Colonic mucosa (tissue), 4 donors: Measurements from ENCODE around the gene ACACB. TPM values are rescaled to one million over a fixed set of nuclear protein-coding genes. Genes with fewer than 3 reads are reported as not detected.
A peak's percentile ranks its signal among the peaks of the same experiment; 100 is the strongest.

Experiments
- DNase-seq: peaks from one replicate; pipeline ENCODE4 v3.0.0-alpha.2; 2020
- H3K27ac ChIP-seq: fragments of 200-600 bp; one replicate; pipeline ENCODE4 v1.8.0; 2021
- H3K27me3 ChIP-seq: fragments of 200-600 bp; one replicate; pipeline ENCODE4 v1.8.0; 2021
- H3K36me3 ChIP-seq: fragments of 200-600 bp; one replicate; pipeline ENCODE4 v1.8.0; 2021
- H3K4me1 ChIP-seq: fragments of 200-600 bp; one replicate; pipeline ENCODE4 v1.8.0; 2021; ENCODE audit warnings: mild to moderate bottlenecking
- H3K4me3 ChIP-seq: fragments of 200-600 bp; one replicate; pipeline ENCODE4 v1.8.0; 2021
- H3K9ac ChIP-seq, 2 donors: one replicate each; pipeline ENCODE4 v1.7.0; 2013; ENCODE audit warnings: control low read depth in 2 of 2, low read depth in 2 of 2, low read length in 2 of 2
- H3K9me3 ChIP-seq: fragments of 200-600 bp; one replicate; pipeline ENCODE4 v1.8.0; 2021
- intact Hi-C: fragments of 100-400 bp; cut with DNase I; formaldehyde crosslinking; loops from one replicate; pipeline ENCODE4 v1.14.1; 2022
- total RNA-seq, 2 donors: library from RNA; stranded (reverse); fragmentation: NEBNext Ultra II Directional in 1 of 2; extraction: Animal tissue kit (Norgen Biotek cat#: 25700) in 1 of 2; gene quantifications; one replicate each; pipeline ENCODE4 v1.2.1, GENCODE V29; 2021
- TF ChIP-seq, protein P1 (sequence below): fragments of 200-600 bp; IDR thresholded peaks from one replicate; pipeline ENCODE4 v1.8.0; 2022; ENCODE audit warnings: antibody characterized with exemption, mild to moderate bottlenecking
- donor health status: healthy.
- donor health status: DM: no; HTN: no; CAD: no.
- donor health status: DM: no; HTN: no; CAD: no.

Gene ACACB
- total RNA-seq, 2 donors from 2014 or later = 21.3 to 32.8 TPM

DNA sequence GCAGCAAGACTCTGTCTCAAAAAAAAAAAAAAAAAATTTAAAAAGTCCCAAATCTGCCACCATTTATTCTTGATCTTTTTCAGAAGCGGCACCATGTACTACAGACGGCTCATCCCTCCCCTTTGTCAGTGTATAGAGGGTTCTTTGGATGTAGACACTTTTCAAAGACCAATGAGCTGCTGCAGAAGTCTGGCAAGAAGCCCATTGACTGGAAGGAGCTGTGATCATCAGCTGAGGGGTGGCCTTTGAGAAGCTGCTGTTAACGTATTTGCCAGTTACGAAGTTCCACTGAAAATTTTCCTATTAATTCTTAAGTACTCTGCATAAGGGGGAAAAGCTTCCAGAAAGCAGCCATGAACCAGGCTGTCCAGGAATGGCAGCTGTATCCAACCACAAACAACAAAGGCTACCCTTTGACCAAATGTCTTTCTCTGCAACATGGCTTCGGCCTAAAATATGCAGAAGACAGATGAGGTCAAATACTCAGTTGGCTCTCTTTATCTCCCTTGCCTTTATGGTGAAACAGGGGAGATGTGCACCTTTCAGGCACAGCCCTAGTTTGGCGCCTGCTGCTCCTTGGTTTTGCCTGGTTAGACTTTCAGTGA is 6.5 kb upstream of the ACACB start:
- intact Hi-C loops = loop anchor here (10.0 kb wide), 1 partner anchor 155 kb away; no protein-coding TSS in a partner anchor
- no peaks in the 10 kb centered on the region for H3K4me1 ChIP-seq
- no peaks in the 10 kb centered on the region for H3K27me3 ChIP-seq
- TF ChIP-seq, protein P1, sequence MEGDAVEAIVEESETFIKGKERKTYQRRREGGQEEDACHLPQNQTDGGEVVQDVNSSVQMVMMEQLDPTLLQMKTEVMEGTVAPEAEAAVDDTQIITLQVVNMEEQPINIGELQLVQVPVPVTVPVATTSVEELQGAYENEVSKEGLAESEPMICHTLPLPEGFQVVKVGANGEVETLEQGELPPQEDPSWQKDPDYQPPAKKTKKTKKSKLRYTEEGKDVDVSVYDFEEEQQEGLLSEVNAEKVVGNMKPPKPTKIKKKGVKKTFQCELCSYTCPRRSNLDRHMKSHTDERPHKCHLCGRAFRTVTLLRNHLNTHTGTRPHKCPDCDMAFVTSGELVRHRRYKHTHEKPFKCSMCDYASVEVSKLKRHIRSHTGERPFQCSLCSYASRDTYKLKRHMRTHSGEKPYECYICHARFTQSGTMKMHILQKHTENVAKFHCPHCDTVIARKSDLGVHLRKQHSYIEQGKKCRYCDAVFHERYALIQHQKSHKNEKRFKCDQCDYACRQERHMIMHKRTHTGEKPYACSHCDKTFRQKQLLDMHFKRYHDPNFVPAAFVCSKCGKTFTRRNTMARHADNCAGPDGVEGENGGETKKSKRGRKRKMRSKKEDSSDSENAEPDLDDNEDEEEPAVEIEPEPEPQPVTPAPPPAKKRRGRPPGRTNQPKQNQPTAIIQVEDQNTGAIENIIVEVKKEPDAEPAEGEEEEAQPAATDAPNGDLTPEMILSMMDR = no peak
- H3K4me3 ChIP-seq = no peak overlapping the region
- peak overlapping the region; percentile 1 to 51 for H3K9ac ChIP-seq
- no peaks in the 10 kb centered on the region for H3K9me3 ChIP-seq
- peak overlapping the region; percentile 90 for H3K27ac ChIP-seq
- no peaks in the 10 kb centered on the region for H3K36me3 ChIP-seq
- DNase-seq = no peak

DNA sequence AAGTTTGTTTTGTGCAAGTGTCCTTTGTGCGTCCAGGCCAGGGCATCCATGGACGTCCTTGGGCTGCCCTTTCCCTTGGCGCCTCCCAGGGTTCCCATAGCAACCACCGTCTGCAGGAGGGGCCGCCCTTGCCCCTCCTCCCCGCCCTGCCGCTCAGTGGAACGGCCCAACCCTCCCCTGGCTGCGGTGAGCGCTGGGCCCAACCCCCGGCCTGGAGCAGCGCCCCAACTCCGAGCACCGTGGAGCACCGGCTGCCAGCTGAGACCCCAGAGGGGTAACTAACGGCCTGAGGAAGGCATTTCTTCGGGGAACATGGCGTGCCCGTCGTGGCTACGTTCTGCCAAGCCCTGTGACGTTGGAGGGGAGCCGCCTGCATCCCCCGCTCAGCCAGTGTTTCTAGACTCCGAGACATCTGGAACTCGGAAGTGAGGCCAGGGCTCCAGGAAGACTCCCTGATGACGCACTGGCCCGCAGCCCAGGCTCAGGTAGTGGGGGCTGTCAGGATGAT is 5.3 kb upstream of the ACACB start:
- H3K27ac ChIP-seq = peak overlapping the region; percentile 90
- peak; percentile 96 for DNase-seq
- peak overlapping the region; percentile 53 for H3K4me3 ChIP-seq
- H3K9ac ChIP-seq = peak overlapping the region; percentile 70 to 82
- no peaks in the 10 kb centered on the region for H3K27me3 ChIP-seq
- H3K9me3 ChIP-seq = no peaks in the 10 kb centered on the region
- H3K4me1 ChIP-seq = peaks cover 7% of the 10 kb centered on the region
- TF ChIP-seq, protein P1 = no peak
- no peaks in the 10 kb centered on the region for H3K36me3 ChIP-seq
- intact Hi-C loops = loop anchor here (10.0 kb wide), 1 partner anchor 154 kb away; no protein-coding TSS in a partner anchor

DNA sequence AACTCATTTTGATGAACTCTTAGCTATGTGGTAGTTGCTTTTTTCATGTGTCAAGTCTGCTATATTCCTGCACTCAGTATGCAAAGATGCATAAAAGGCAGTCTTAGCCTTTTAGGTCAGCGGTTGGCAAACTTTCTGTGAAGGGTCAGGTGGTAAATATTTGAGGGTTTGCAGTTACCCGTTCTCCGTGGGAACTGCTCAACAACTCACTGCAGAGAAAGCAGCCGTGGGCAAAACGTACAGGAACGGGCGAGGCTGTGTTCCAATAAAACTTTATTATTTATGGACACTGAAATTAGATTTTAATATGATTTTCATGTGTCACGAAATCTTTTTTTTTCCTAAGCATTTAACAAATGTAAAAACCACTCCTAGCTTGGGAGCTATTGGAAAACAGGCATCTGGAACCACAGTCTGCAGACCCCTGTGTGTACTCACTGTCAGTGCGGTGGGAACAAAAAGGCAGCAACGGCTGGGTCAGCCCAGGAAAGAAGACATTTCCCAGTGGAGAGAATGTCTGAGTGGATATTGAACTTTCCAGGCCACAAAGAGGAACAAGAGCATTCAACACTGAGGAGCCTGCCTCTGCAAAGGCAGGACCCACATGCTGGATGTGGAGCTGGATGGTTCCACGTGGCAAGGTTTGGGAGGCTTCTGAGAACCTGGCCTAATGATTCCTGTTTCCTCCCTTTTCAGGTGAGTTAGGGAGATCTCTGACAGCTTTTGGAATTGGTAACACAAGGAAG is 3.5 kb upstream of the ACACB start:
- no peaks in the 10 kb centered on the region for H3K36me3 ChIP-seq
- no peaks in the 10 kb centered on the region for H3K9me3 ChIP-seq
- H3K4me1 ChIP-seq = peaks cover 9% of the 10 kb centered on the region
- no peaks in the 10 kb centered on the region for H3K27me3 ChIP-seq
- H3K9ac ChIP-seq = no peak overlapping the region
- TF ChIP-seq, protein P1 = no peak
- intact Hi-C loops = loop anchor here (10.0 kb wide), 1 partner anchor 152 kb away; no protein-coding TSS in a partner anchor
- H3K4me3 ChIP-seq = no peak overlapping the region
- H3K27ac ChIP-seq = no peak overlapping the region
- DNase-seq = no peak

DNA sequence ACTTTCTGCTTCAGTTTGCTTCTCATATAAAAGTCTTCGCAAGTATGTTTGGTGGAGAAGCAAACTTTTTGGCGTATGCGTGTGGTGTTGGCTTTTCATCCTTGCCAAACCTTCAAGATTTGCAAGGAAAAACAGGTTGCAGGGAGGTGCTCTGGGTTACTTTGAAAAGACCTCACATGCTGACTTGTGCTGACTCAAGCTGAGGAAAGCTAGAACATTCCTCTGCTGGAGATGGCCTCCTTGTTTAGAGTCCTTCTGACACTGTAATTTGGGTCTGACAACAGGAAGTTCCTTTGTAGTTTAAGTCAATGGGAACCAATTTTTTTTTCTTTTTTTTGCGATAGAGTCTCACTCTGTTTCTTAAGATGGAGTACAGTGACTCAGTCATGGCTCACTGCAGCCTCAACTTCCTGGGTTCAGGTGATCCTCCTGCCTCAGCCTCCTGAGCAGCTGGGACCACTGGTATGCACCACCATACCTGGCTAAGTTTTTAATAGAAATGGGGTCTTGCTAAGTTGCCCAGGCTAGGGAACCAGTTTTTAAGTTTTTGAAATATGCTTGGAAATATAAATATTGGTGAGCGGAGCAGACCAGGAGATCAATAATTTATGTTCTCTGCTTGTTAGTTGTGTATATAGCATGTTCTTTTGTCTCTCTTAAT is 2.6 kb upstream of the ACACB start:
- Histone ChIP-seq H3K4me1 (peaks cover 9% of the 10 kb centered on the region), H3K36me3 (no peaks in the 10 kb centered on the region), H3K4me3 (no peak overlapping the region), H3K27ac (no peak overlapping the region), H3K9me3 (no peaks in the 10 kb centered on the region), H3K27me3 (no peaks in the 10 kb centered on the region), H3K9ac (no peak overlapping the region)
- intact Hi-C loops = loop anchor here (10.0 kb wide), 1 partner anchor 151 kb away; no protein-coding TSS in a partner anchor
- DNase-seq = no peak
- TF ChIP-seq, protein P1 = no peak

DNA sequence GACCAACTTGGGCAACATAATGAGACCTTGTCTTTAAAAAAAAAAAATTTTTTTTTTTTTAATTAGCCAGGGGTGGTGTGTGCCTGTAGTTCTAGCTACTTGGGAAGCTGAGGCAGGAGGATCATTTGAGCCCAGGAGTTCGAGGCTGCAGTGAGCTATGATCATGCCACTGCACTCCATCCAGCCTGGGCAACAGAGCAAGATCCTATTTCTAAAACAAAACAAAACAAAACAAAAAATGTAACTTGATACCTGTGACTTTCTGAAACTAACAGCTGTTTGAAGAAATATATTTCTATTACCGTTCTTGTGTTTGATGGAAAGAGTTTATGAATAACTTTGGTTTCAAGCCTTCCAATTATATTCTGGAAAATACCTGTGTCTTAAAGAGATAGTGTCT is 1.7 kb upstream of the ACACB start:
- Histone ChIP-seq H3K27me3 (no peaks in the 10 kb centered on the region), H3K36me3 (no peaks in the 10 kb centered on the region), H3K27ac (no peak overlapping the region), H3K9ac (no peak overlapping the region), H3K4me1 (peaks cover 9% of the 10 kb centered on the region), H3K9me3 (no peaks in the 10 kb centered on the region), H3K4me3 (no peak overlapping the region)
- intact Hi-C loops = loop anchor here (10.0 kb wide), 1 partner anchor 150 kb away; no protein-coding TSS in a partner anchor
- TF ChIP-seq, protein P1 = no peak
- no peak for DNase-seq
